HG03095 (cell line): ENCODE data around the gene SH3GL1.
A peak's percentile ranks its signal among the peaks of the same experiment; 100 is the strongest.

ENCODE experiments used
- ATAC-seq: cut with Tn5 transposase; IDR thresholded peaks from one replicate; pipeline ENCODE4 v1.9.1; 2021; ENCODE audit warnings: moderate library complexity; ENCODE audit not compliant: unreplicated experiment

Gene SH3GL1

GRCh38 chr19:4376991-4377781 is 23.2 kb downstream of the SH3GL1 start:
- ATAC-seq = no peak

- ATAC-seq = no peak
These were observed 23.7 kb downstream of the SH3GL1 start for GRCh38 chr19:4376671-4376990.

GRCh38 chr19:4376028-4376670 is 24.2 kb downstream of the SH3GL1 start:
- no peak for ATAC-seq

- no peak for ATAC-seq
These were observed 25.0 kb downstream of the SH3GL1 start for GRCh38 chr19:4375164-4376027.

- no peak for ATAC-seq
These were observed 25.7 kb downstream of the SH3GL1 start for GRCh38 chr19:4374498-4375163.

- ATAC-seq = no peak
These were observed 26.5 kb downstream of the SH3GL1 start for GRCh38 chr19:4373601-4374497.

GRCh38 chr19:4373013-4373367 is 27.4 kb downstream of the SH3GL1 start:
- ATAC-seq = no peak

GRCh38 chr19:4372165-4373012 is 28.0 kb downstream of the SH3GL1 start:
- no peak for ATAC-seq

GRCh38 chr19:4371247-4372164 is 28.8 kb downstream of the SH3GL1 start:
- ATAC-seq = no peak

- ATAC-seq = no peak
These were observed 29.8 kb downstream of the SH3GL1 start for GRCh38 chr19:4370418-4371041.

- ATAC-seq = no peak
These were observed 30.5 kb downstream of the SH3GL1 start for GRCh38 chr19:4369888-4370260.

GRCh38 chr19:4369109-4369887 is 31.0 kb downstream of the SH3GL1 start:
- ATAC-seq = peak; percentile 50

- ATAC-seq = no peak
These were observed 32.1 kb downstream of the SH3GL1 start for GRCh38 chr19:4368128-4368820.

- ATAC-seq = no peak
These were observed 32.6 kb downstream of the SH3GL1 start for GRCh38 chr19:4367781-4368127.

- ATAC-seq = no peak
These were observed 33.0 kb downstream of the SH3GL1 start for GRCh38 chr19:4367336-4367723.

GRCh38 chr19:4366666-4367335 is 33.5 kb downstream of the SH3GL1 start:
- ATAC-seq = no peak
